WTC11 (cell line): ENCODE results near the gene HAPSTR1. TPM values are rescaled to one million over a fixed set of nuclear protein-coding genes. Genes with fewer than 3 reads are reported as not detected.

Experiments used
- ATAC-seq: fragments of 200-7000 bp; cut with Tn5 transposase; 2 replicates; pipeline ENCODE4 v1.10.0; 2021; ENCODE audit warnings: mild to moderate bottlenecking, moderate library complexity
- CTCF ChIA-PET: fragments of 300-600 bp; sonication (Branson Sonifier 250); formaldehyde crosslinking; loops from one replicate; lab custom pipeline; 2021; ENCODE audit warnings: antibody characterized with exemption; lab: Charles Lee
- POLR2A ChIA-PET: fragments of 350-600 bp; sonication (Branson Sonifier 250); formaldehyde crosslinking; loops from one replicate; lab custom pipeline; 2021; ENCODE audit warnings: antibody characterized with exemption; lab: Charles Lee
- DNase-seq: peaks from one replicate; pipeline ENCODE4 v3.0.0; 2021; ENCODE audit warnings: low spot score
- H3K27ac Mint-ChIP-seq: 2 replicates; pipeline ENCODE4 v1.8.0; 2021; ENCODE audit warnings: mixed read lengths
- H3K27me3 Mint-ChIP-seq: 2 replicates; pipeline ENCODE4 v1.8.0; 2021; ENCODE audit warnings: low read depth, mild to moderate bottlenecking, moderate library complexity, mixed read lengths
- H3K36me3 Mint-ChIP-seq: 2 replicates; pipeline ENCODE4 v1.8.0; 2021; ENCODE audit warnings: mixed read lengths
- H3K4me1 Mint-ChIP-seq: 2 replicates; pipeline ENCODE4 v1.8.0; 2022; ENCODE audit warnings: mixed read lengths
- H3K4me3 Mint-ChIP-seq: 2 replicates; pipeline ENCODE4 v1.8.0; 2021; ENCODE audit warnings: mild to moderate bottlenecking, moderate library complexity, mixed read lengths
- H3K9me3 Mint-ChIP-seq: 2 replicates; pipeline ENCODE4 v1.8.0; 2021; ENCODE audit warnings: mixed read lengths
- CBFB ChIP-seq: sonication (generic); formaldehyde crosslinking; IDR thresholded peaks from 2 replicates; pipeline ENCODE4 v1.8.1; 2022; ENCODE audit warnings: mild to moderate bottlenecking, low read depth, missing genetic modification reagents
- CREB1 ChIP-seq: sonication (generic); formaldehyde crosslinking; IDR thresholded peaks from 2 replicates; pipeline ENCODE4 v1.8.0; 2023; ENCODE audit warnings: mild to moderate bottlenecking, missing genetic modification reagents
- E2F4 ChIP-seq: sonication (generic); formaldehyde crosslinking; IDR thresholded peaks from 2 replicates; pipeline ENCODE4 v1.8.1; 2022; ENCODE audit warnings: low read depth, mild to moderate bottlenecking, moderate library complexity, missing genetic modification reagents, borderline replicate concordance
- EMX1 ChIP-seq: fragments of 250-450 bp; sonication (Bioruptor Pico); IDR thresholded peaks from 2 replicates; pipeline ENCODE4 v1.8.0; 2021; ENCODE audit warnings: mild to moderate bottlenecking
- GRHL2 ChIP-seq: fragments of 250-450 bp; sonication (Bioruptor Pico); IDR thresholded peaks from 2 replicates; pipeline ENCODE4 v1.8.0; 2022; ENCODE audit warnings: mild to moderate bottlenecking, moderate library complexity; ENCODE audit not compliant: insufficient replicate concordance, severe bottlenecking
- IRF2 ChIP-seq: sonication (generic); formaldehyde crosslinking; IDR thresholded peaks from 2 replicates; pipeline ENCODE4 v1.8.0; 2022; ENCODE audit warnings: low read depth, missing genetic modification reagents, borderline replicate concordance
- JAZF1 ChIP-seq: fragments of 250-450 bp; sonication (Bioruptor Pico); IDR thresholded peaks from 2 replicates; pipeline ENCODE4 v1.9.0; 2021; ENCODE audit warnings: moderate library complexity, mild to moderate bottlenecking, inconsistent platforms
- MAX ChIP-seq: sonication (generic); formaldehyde crosslinking; IDR thresholded peaks from 2 replicates; pipeline ENCODE4 v1.8.0; 2022; ENCODE audit warnings: mild to moderate bottlenecking, missing genetic modification reagents
- MXD4 ChIP-seq: fragments of 250-450 bp; sonication (Bioruptor Pico); IDR thresholded peaks from 2 replicates; pipeline ENCODE4 v1.8.0; 2021; ENCODE audit warnings: mild to moderate bottlenecking, moderate library complexity, borderline replicate concordance
- OVOL2 ChIP-seq: fragments of 250-450 bp; sonication (Bioruptor Pico); IDR thresholded peaks from 2 replicates; pipeline ENCODE4 v1.9.0; 2021; ENCODE audit warnings: mild to moderate bottlenecking, borderline replicate concordance
- SMAD4 ChIP-seq: sonication (generic); formaldehyde crosslinking; IDR thresholded peaks from 2 replicates; pipeline ENCODE4 v1.8.0; 2022; ENCODE audit warnings: mild to moderate bottlenecking, missing genetic modification reagents
- ZBTB21 ChIP-seq: sonication (generic); formaldehyde crosslinking; IDR thresholded peaks from 2 replicates; pipeline ENCODE4 v1.8.1; 2023; ENCODE audit warnings: mild to moderate bottlenecking, missing genetic modification reagents, borderline replicate concordance
- ZNF317 ChIP-seq: sonication (generic); formaldehyde crosslinking; IDR thresholded peaks from 2 replicates; pipeline ENCODE4 v1.8.1; 2023; ENCODE audit warnings: low read depth, mild to moderate bottlenecking, moderate library complexity, missing genetic modification reagents, borderline replicate concordance
- ZNF423 ChIP-seq: fragments of 250-450 bp; sonication (Bioruptor Pico); IDR thresholded peaks from 2 replicates; pipeline ENCODE4 v2.1.2; 2022; ENCODE audit warnings: mild to moderate bottlenecking, moderate library complexity
- ZNF532 ChIP-seq: fragments of 250-450 bp; sonication (Bioruptor Pico); IDR thresholded peaks from 2 replicates; pipeline ENCODE4 v1.9.0; 2021; ENCODE audit warnings: mild to moderate bottlenecking, borderline replicate concordance
- total RNA-seq: library from RNA; stranded (reverse); gene quantifications from 3 replicates; pipeline ENCODE4 v1.2.3, GENCODE V29; 2021
- TF ChIP-seq, protein P1 (sequence below): sonication (generic); formaldehyde crosslinking; IDR thresholded peaks from 2 replicates; pipeline ENCODE4 v1.8.1; 2022; ENCODE audit warnings: low read depth, missing genetic modification reagents, borderline replicate concordance

The HAPSTR1 gene
- total RNA-seq, 1 experiment from 2014 or later, result 54.3 TPM

DNA sequence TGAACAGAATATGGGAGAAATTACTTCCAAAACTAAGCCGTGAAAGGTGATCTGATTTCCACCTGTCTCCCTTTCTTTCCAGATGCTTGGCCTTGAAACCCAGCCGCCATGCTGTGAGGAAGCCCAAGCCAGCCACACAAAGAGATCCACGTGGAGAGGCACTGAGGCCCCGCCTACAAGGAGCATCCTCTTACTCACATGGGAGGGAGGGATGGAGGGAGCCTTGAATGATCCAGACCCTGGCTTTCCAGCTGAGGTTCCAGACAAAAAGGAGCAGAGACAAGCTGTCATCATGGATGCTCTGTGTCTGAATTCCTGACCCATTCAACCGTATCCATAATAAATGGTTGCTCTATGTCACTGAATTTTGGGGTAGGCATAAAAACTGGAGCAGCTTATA lies 48.9 kb upstream of the HAPSTR1 start:
- no peak for TF ChIP-seq MXD4
- no peak for TF ChIP-seq ZNF423 (CRISPR knock-in tag)
- POLR2A ChIA-PET, result no interaction called here
- ATAC-seq (peak; percentile 28; the same call in 1 of the 2 replicates), DNase-seq (no peak)
- Mint-ChIP-seq H3K27ac (no peak overlapping the region), H3K4me1 (peaks cover 4% of the 10 kb centered on the region), H3K4me3 (no peak overlapping the region), H3K9me3 (peaks cover 20% of the 10 kb centered on the region), H3K27me3 (no peaks in the 10 kb centered on the region), H3K36me3 (peaks cover 7% of the 10 kb centered on the region)
- CTCF ChIA-PET, result interaction anchor here (0.9 to 2.1 kb wide), 3 partner anchors 8 to 106 kb away, joined by 3 to 6 read pairs (median 4); no protein-coding TSS in a partner anchor

DNA sequence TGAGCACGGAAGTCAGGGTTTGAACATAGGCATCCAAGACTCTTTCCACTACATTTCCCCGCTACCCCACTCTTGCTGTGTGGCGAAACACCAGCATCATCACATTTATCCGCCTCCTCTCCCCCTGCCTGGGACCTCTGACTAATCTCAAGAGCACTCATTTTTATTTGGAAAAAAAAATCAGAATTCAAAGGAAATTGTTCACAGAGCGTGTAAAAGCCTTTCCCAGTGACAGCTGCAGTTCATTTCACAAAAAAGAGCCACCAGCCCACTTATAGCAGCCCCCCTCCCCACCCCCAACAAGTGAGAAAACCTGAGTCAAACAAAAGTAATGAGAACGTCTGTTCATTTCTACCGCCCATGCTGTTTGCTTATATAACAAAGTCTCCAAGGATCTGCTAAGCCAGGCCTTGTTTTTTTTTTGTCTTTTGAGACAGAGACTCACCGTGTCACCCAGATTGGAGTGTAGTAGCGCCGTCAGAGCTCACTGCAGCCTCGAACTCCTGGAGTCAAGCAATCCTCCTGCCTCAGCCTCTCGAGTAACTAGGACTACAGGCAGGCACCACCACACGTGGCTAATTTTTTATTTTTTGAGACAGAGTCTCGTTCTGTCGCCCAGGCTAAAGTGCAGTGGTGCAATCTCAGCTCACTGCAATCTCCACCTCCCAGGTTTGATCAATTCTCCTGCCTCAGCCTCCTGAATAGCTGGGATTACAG lies 48.3 kb upstream of the HAPSTR1 start:
- H3K4me1 Mint-ChIP-seq, result peaks cover 10% of the 10 kb centered on the region
- H3K9me3 Mint-ChIP-seq, result peaks cover 20% of the 10 kb centered on the region
- DNase-seq, result no peak
- H3K27me3 Mint-ChIP-seq, result no peaks in the 10 kb centered on the region
- TF ChIP-seq SMAD4 (CRISPR knock-in tag), result no peak
- no peak for TF ChIP-seq GRHL2 (CRISPR knock-in tag)
- no peak for TF ChIP-seq E2F4
- no peak for TF ChIP-seq MAX (CRISPR knock-in tag)
- TF ChIP-seq ZBTB21 (CRISPR knock-in tag), result no peak
- no peak for TF ChIP-seq JAZF1
- TF ChIP-seq ZNF317 (CRISPR knock-in tag), result no peak
- no peak for TF ChIP-seq EMX1
- no peak for TF ChIP-seq IRF2 (CRISPR knock-in tag)
- TF ChIP-seq, protein P1, sequence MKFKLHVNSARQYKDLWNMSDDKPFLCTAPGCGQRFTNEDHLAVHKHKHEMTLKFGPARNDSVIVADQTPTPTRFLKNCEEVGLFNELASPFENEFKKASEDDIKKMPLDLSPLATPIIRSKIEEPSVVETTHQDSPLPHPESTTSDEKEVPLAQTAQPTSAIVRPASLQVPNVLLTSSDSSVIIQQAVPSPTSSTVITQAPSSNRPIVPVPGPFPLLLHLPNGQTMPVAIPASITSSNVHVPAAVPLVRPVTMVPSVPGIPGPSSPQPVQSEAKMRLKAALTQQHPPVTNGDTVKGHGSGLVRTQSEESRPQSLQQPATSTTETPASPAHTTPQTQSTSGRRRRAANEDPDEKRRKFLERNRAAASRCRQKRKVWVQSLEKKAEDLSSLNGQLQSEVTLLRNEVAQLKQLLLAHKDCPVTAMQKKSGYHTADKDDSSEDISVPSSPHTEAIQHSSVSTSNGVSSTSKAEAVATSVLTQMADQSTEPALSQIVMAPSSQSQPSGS (CRISPR knock-in tag), result no peak
- TF ChIP-seq CREB1 (CRISPR knock-in tag), result no peak
- TF ChIP-seq ZNF532 (CRISPR knock-in tag), result no peak
- no peak for TF ChIP-seq CBFB (CRISPR knock-in tag)
- TF ChIP-seq OVOL2, result no peak
- CTCF ChIA-PET, result interaction anchor here (0.9 to 2.2 kb wide), 5 partner anchors 10 to 107 kb away, joined by 3 to 7 read pairs (median 5); no protein-coding TSS in a partner anchor
- ATAC-seq, result no peak
- H3K27ac Mint-ChIP-seq, result no peak overlapping the region
- no peak overlapping the region for H3K4me3 Mint-ChIP-seq
- POLR2A ChIA-PET, result no interaction called here
- peaks cover 7% of the 10 kb centered on the region for H3K36me3 Mint-ChIP-seq
